ENCODE measurements around the gene ADARB1. TPM values are rescaled to one million over a fixed set of nuclear protein-coding genes. Genes with fewer than 3 reads are reported as not detected.

Gene ADARB1
- total and polyA plus RNA-seq, 9 of the 15 experiments (the other 6 are each of a cell fraction or from before 2014, with no cell fraction given), result 6.7 to 16.0 (median 8.3) TPM

DNA sequence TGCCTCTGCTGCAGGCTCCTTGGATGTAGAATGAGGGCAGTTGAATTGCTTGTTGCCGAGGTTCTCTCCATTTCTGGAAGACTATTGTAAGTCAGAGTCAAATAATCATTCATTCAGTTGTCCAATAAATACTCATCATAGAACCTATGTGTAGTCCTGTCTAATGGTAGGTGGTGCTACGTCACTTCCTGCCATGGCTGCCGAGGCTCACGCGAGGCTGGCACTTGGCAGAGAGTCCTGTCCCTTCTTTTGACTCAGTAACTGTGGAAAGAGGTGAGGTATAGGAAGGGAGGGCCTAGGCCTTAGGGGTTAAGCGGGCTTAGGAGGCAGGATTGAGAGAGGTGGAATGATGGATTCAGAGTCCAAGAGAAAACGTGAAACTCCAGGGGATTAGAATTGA is 9.7 kb downstream of the ADARB1 start:
- CTCF ChIA-PET (ENCODE audit: low intra/inter-chr PET ratio), result no interaction called here
- intact Hi-C loops (cut with micrococcal nuclease) (no loop called here), in situ Hi-C loops (cut with MboI) (no loop called here)
- no peak overlapping the region for H2AFZ ChIP-seq (ENCODE audit: low read depth, low read length)
- FAIRE-seq, result no peak
- H3K79me2 ChIP-seq (ENCODE audit: control insufficient read depth, insufficient read depth, low read length), result no peaks in the 10 kb centered on the region
- WGBS (ENCODE audit: insufficient coverage, low coverage, missing lambda C conversion rate), result 69% methylated on average over 7 of the region's 7 CpGs
- no TSS peak for BruUV-seq (replicated peaks)
- no peaks in the 10 kb centered on the region for H3K9me1 ChIP-seq (ENCODE audit: control insufficient read depth, insufficient read depth, low read length)
- POLR2A ChIA-PET, result no interaction called here
- no peak overlapping the region for H3K4me2 ChIP-seq (ENCODE audit: insufficient read depth, low read length)
- DNase-seq (ENCODE audit: extremely low read depth in 1 of 4, low spot score in 3 of 4), result no peak
- no peak overlapping the region for H3K4me3 ChIP-seq
- no peaks in the 10 kb centered on the region for H3K9me3 ChIP-seq (replicated peaks; ENCODE audit: control insufficient read depth, insufficient read depth, low read depth, low read length)
- peaks cover 0 to 14% of the 10 kb centered on the region in 2 experiments; a peak in 4 of 5 replicates for H3K4me1 ChIP-seq (replicated peaks in 1 of 2; ENCODE audit: control insufficient read depth in 2 of 2, insufficient read depth in 2 of 2, low read length in 2 of 2)
- H3K36me3 ChIP-seq (ENCODE audit: control insufficient read depth, insufficient read depth, low read length), result no peaks in the 10 kb centered on the region; the same call in 2 of the 3 replicates
- H3K9ac ChIP-seq (ENCODE audit: insufficient read depth in 1 of 2, low read depth in 2 of 2, low read length in 2 of 2), result no peak overlapping the region
- no peak overlapping the region for H3K27ac ChIP-seq (ENCODE audit: extremely low read depth, low read depth, low read length)
- no peak for ATAC-seq
- peaks cover 27% of the 10 kb centered on the region; the same call in 1 of the 2 replicates for H4K20me1 ChIP-seq (replicated peaks; ENCODE audit: control insufficient read depth, insufficient read depth, low read length)
- H3K27me3 ChIP-seq (ENCODE audit: control insufficient read depth in 2 of 2, insufficient read depth in 2 of 2, low read length in 2 of 2), result peaks cover 0 to 5% of the 10 kb centered on the region in 2 experiments; a peak in 2 of 5 replicates
- TF ChIP-seq STAG1 (CRISPR knock-in tag; IDR thresholded peaks at IDR 0.05; ENCODE audit: borderline replicate concordance), result no peak
- TF ChIP-seq, protein P1, sequence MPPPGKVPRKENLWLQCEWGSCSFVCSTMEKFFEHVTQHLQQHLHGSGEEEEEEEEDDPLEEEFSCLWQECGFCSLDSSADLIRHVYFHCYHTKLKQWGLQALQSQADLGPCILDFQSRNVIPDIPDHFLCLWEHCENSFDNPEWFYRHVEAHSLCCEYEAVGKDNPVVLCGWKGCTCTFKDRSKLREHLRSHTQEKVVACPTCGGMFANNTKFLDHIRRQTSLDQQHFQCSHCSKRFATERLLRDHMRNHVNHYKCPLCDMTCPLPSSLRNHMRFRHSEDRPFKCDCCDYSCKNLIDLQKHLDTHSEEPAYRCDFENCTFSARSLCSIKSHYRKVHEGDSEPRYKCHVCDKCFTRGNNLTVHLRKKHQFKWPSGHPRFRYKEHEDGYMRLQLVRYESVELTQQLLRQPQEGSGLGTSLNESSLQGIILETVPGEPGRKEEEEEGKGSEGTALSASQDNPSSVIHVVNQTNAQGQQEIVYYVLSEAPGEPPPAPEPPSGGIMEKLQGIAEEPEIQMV (tag; conservative IDR thresholded peaks at IDR 0.05; ENCODE audit: low read depth), result no peak
- TF ChIP-seq CREB3 (tag; conservative IDR thresholded peaks at IDR 0.05; ENCODE audit: low read depth), result no peak
- no peak for TF ChIP-seq TBP (optimal IDR thresholded peaks at IDR 0.05; ENCODE audit: low read depth, low read length)
- no peak for TF ChIP-seq ZNF655 (CRISPR knock-in tag; IDR thresholded peaks at IDR 0.05)
- no peak for TF ChIP-seq MXD1 (CRISPR knock-in tag; IDR thresholded peaks at IDR 0.05; ENCODE audit: borderline replicate concordance, poor library complexity, severe bottlenecking)
- no peak for TF ChIP-seq DMBX1 (CRISPR knock-in tag; IDR thresholded peaks at IDR 0.05; ENCODE audit: borderline replicate concordance)
- no peak for TF ChIP-seq ZNF174 (CRISPR knock-in tag; IDR thresholded peaks at IDR 0.05)
- TF ChIP-seq LEF1 (IDR thresholded peaks at IDR 0.05), result no peak
- TF ChIP-seq NBN (IDR thresholded peaks at IDR 0.05; ENCODE audit: low read depth), result no peak
- TF ChIP-seq MCM2 (IDR thresholded peaks at IDR 0.05; ENCODE audit: low read depth), result no peak
- no peak for TF ChIP-seq HLTF (IDR thresholded peaks at IDR 0.05)
- TF ChIP-seq, protein P2, sequence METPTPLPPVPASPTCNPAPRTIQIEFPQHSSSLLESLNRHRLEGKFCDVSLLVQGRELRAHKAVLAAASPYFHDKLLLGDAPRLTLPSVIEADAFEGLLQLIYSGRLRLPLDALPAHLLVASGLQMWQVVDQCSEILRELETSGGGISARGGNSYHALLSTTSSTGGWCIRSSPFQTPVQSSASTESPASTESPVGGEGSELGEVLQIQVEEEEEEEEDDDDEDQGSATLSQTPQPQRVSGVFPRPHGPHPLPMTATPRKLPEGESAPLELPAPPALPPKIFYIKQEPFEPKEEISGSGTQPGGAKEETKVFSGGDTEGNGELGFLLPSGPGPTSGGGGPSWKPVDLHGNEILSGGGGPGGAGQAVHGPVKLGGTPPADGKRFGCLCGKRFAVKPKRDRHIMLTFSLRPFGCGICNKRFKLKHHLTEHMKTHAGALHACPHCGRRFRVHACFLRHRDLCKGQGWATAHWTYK (CRISPR knock-in tag; IDR thresholded peaks at IDR 0.05), result no peak
- TF ChIP-seq SRSF3 (IDR thresholded peaks at IDR 0.05; ENCODE audit: insufficient read depth, low read length), result no peak
- TF ChIP-seq, protein P3, sequence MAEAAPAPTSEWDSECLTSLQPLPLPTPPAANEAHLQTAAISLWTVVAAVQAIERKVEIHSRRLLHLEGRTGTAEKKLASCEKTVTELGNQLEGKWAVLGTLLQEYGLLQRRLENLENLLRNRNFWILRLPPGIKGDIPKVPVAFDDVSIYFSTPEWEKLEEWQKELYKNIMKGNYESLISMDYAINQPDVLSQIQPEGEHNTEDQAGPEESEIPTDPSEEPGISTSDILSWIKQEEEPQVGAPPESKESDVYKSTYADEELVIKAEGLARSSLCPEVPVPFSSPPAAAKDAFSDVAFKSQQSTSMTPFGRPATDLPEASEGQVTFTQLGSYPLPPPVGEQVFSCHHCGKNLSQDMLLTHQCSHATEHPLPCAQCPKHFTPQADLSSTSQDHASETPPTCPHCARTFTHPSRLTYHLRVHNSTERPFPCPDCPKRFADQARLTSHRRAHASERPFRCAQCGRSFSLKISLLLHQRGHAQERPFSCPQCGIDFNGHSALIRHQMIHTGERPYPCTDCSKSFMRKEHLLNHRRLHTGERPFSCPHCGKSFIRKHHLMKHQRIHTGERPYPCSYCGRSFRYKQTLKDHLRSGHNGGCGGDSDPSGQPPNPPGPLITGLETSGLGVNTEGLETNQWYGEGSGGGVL (CRISPR knock-in tag; IDR thresholded peaks at IDR 0.05), result no peak
- TF ChIP-seq BRD9 (IDR thresholded peaks at IDR 0.05; ENCODE audit: low read depth, partially characterized antibody), result no peak

Data from K562 (cell line).